Skin epidermis (tissue), 12 donors: ENCODE data around the gene FRA10AC1.

Experiments used
- H3K27ac ChIP-seq, 21 experiments: fragments of 200-600 bp; sonication (generic) in 11 of 21; one replicate each; pipeline ENCODE4 v1.5.0; 2020; ENCODE audit warnings: mild to moderate bottlenecking in 3 of 21, inconsistent platforms in 2 of 21, moderate library complexity in 2 of 21
- H3K4me3 ChIP-seq, 7 experiments: fragments of 200-600 bp; sonication (generic) in 2 of 7; one replicate each; pipeline ENCODE4 v1.5.0; 2020; ENCODE audit warnings: inconsistent platforms in 2 of 7, mild to moderate bottlenecking in 2 of 7, moderate library complexity in 1 of 7

FRA10AC1 gene

DNA sequence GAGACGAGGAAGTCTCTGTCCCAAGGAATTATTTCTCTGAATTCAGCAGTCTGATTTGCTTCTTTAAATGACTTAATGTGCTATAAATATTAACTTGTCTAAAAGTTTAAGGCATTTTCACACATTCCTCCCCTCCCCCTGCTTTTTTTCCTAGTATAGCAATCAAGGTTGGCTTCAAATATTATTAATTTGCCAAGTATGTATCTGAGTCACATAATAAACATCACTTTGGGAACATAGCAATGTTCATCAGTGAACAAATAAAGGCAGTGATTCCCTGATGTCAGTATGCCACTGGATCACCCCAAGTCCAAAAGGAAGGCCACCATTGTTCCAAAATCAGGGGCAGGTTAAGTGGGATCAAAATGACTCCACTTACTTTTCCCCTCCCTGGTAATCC, 49.5 kb downstream of the FRA10AC1 start:
- H3K4me3 ChIP-seq: no peak overlapping the region
- no peak overlapping the region for H3K27ac ChIP-seq

DNA sequence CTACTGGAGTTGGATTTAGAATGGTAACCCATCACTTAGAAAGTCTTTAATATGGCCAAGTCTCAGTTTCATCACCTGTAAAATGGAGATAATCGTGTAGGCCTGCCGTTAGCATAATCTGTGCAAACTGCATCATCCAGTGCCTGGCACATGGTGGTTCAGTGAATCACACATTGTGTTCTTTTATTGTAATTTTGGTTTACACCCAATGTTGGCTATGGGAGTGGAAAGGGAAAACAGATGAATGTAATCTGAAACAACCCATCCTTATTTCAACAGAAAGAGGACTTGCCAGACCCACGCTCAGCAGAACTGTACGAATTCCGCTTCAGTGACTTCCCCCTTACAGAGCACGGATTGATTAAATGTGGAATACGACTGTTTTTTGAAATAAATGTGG, 62.6 kb downstream of the FRA10AC1 start:
- Histone ChIP-seq H3K27ac (no peak overlapping the region), H3K4me3 (no peak overlapping the region)

GRCh38 chr10:93630625-93631557, 71.5 kb downstream of the FRA10AC1 start:
- Histone ChIP-seq H3K27ac (no peak overlapping the region), H3K4me3 (no peak overlapping the region)

GRCh38 chr10:93629647-93630305, 72.6 kb downstream of the FRA10AC1 start:
- no peak overlapping the region for H3K4me3 ChIP-seq
- H3K27ac ChIP-seq: no peak overlapping the region

- Histone ChIP-seq H3K27ac (no peak overlapping the region), H3K4me3 (no peak overlapping the region)
Observed at GRCh38 chr10:93628858-93629257, 73.5 kb downstream of the FRA10AC1 start.

DNA sequence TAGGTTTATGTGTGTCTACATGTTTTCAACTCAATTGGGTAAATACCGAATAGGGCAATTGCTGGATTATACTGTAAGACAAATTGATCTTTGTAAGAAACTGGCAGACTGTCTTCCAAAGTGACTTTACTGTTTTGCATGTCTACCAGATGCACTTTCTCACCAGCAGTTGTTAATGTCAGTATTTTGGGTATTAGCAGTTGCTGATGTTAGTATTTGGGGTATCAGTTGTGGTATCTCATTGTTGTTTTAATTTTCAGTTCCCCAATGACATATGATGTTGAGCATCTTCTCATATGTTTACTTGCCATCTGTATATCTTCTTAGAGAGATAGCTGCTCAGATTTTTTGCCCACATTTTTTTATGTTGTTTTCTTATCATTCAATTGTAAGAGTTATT, 79.5 kb downstream of the FRA10AC1 start:
- H3K27ac ChIP-seq: no peak overlapping the region

GRCh38 chr10:93620925-93621324, 81.5 kb downstream of the FRA10AC1 start:
- no peak overlapping the region for H3K27ac ChIP-seq

More for the DNA sequence above, 79.5 kb downstream of the FRA10AC1 start:
- H3K4me3 ChIP-seq: no peak overlapping the region

More at GRCh38 chr10:93620925-93621324, 81.5 kb downstream of the FRA10AC1 start:
- no peak overlapping the region for H3K4me3 ChIP-seq
